ENCODE data around the gene ZNF74.

Gene ZNF74

DNA sequence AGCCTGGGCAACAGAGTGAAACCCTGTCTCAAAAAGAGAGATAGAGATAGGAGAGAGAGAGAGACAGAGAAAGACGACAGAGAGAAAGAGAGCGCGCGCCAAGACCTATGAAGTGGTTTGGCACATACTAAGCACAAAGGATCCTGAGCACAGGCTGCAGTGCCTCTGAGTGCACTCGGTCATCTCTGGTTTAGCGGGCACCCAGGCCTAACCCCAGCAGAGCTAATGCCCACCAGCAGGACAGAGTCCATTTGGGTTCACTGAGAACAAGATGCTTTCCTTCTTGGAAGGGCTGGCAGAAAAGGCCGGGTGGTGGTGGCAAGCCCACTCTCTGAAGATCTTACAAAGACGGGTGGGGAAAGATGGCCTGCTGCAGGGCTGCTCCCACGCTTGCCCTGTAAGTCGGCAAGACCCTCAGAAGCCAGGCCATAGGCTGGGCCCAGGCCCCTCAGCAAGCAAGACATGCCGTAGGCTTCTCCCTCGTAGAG lies 40.4 kb downstream of the ZNF74 start:
- DNase-seq, result no peak

GRCh38 chr22:20434773-20435172 lies 40.8 kb downstream of the ZNF74 start:
- DNase-seq, result no peak

GRCh38 chr22:20435436-20436306 lies 41.7 kb downstream of the ZNF74 start:
- DNase-seq, result no peak

DNA sequence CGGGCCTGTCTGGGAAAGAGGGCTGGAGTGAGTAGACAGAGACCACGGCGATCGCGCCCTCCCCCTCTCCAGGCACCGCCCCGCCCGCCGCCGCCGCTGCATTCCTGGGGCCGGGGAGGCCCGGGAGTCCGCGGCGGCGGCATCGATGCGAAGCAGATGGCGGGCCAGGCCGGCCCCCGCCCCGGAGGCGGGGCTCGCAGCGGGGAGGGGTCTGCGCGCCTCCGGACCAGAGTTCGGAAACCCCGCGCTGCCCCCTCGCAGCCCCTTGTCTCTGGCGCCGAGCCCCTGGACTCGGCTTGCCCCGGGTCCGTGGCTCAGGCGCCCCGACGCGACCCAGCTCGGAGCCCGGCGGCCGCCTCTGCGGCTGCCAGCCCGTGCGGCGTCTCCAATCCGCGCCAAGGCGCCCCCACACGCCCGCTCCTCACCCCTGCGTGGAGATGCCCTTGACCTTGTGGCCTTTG lies 42.4 kb downstream of the ZNF74 start:
- DNase-seq, result peak; percentile 83

DNA sequence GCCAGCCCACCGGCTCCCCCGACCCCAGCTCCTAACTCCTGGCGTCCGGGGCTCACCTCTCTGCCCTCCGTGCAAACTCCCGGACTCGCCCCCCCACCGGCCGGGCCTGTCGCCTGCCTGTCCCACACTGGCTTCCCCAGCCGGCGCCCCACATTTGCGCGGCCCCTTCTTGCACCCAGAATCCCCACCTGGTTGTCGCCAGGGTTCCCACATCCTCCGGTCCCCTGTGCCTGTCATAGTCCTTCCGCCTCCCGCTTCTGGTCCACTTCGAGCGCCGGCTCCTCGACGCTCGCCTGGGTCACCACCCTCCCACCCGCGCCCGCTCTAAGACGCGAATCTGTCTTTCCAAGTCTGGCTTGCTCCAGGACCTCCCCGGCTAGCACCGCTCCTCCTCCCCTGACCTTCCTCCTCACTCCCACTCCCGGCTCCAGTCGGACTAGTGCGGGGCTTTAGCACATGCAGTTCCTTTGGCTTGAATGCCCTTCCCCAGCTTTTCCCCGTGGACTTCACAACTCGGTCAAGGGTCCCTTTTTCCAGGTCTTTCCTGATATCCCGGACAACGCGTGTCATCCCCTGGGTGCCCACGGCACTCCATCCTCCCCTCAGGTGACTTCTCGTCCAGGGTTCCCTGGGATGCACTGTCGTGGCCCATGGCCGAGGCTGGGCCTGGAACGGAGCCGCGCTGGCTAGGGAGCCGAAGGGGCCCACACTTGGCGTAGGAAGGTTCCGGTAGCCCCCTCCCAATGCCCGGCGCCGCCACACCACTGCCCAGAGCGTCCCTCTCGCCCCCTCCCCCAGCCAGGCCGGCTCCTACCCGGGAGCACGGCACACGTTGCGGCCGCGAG lies 43.0 kb downstream of the ZNF74 start:
- DNase-seq, result peak; percentile 69

- DNase-seq, result peak; percentile 91
These were observed 43.9 kb downstream of the ZNF74 start, which contains the start of gene SCARF2 for GRCh38 chr22:20437613-20438426. Gene SCARF2, minus strand, starts transcription at chr22:20437825. Its CDS starts 71 bp downstream, at chr22:20437754.

DNA sequence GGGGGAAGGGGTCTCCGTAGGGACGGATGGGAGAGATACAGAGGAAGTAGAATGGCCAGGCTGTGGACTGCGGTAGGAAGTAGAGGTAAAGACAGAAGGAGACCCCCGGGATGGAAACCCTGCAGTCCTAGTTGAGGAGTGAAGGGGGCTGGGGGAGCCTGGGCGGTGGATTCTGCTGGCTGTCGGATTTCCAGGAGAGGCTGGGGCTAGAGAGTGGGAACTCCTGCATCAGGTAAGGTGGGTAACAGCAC lies 44.4 kb downstream of the ZNF74 start:
- DNase-seq, result no peak

DNA sequence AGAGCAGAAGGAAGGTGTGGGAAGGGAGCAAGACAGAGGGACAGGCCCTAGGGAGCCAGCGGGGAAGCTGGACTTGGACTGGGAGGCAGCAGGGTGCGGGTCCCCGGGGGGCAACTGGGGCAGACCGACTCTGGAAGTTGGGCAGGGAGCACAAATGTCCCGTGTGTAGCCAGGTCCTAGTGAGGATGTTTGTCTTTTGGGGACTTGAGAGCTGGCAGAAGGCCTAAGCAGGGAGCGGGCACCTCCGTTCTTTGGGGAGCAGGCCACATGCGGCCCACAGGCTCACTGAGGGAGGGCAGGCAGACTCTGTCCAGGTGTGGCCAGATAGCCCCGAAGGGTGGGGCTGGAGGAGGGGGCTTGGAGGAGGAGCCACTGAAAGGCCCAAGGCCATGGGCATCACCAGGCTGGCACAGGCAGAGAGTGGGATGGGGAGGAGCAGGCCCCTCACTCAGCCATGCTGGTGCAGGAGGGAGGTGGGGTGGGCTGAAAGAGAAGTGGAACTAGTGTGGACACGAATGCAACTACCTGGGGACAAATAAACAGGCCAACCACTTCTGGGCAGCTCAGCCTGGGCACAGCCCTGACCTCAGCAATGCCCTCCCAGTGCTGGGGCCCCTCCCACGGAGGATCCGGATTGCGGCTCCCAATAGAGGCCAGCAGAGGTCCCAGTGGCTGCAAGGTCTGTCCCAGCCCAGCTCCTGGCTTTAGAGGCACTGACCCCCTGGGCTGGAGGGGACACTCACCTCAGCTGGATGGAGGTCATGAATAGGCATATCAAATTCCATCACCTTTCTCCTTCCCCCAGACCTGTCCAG lies 44.9 kb downstream of the ZNF74 start:
- no peak for DNase-seq

DNA sequence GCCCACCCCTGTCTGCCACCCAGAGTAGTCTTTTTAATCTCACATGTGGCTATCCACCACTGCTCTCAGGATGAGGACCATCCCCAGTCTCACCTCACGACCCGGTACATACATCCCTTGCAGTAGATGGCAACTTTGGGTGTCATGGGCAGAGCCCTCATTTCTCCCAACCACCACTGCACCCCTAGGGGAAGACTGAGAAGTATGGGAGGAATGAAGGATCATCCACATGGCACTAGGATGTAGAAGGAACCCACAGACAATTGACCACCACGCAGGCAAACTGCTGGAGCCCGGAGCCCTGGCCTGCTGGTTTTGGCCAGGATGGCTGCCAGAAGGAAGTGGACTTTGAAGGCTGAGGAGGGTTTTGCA lies 45.6 kb downstream of the ZNF74 start:
- DNase-seq, result no peak

DNA sequence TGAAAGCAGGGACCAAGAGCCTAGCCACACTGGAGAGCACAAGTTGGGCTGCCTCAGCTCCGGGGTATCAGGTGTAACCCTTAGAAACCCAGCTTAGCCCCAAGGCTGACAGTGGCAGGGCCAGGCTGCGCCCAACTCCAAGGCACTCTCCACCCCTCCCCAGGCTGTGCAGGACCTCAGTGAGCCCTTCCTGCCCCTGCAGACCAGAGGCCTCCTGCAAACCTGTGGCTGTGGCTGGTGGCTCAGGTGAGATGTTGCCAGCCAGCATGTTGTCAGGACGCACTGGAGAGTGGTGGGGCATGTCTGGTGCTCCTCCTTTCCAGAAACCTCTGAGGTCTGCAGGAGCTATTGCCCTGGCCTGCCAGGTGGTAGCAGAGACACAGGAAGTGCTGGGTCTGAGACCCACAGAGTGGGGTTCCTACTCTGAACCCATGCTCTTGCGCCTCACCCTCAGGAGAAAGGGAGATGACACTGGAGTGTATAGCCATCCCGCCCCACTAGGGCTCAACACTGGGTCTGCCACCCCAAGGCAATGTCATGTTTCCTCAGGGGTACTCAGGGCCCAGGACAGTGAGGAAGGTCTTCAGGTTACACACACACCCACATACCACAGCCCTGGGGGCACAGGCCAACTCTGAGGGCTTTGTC lies 46.1 kb downstream of the ZNF74 start:
- DNase-seq, result no peak

DNA sequence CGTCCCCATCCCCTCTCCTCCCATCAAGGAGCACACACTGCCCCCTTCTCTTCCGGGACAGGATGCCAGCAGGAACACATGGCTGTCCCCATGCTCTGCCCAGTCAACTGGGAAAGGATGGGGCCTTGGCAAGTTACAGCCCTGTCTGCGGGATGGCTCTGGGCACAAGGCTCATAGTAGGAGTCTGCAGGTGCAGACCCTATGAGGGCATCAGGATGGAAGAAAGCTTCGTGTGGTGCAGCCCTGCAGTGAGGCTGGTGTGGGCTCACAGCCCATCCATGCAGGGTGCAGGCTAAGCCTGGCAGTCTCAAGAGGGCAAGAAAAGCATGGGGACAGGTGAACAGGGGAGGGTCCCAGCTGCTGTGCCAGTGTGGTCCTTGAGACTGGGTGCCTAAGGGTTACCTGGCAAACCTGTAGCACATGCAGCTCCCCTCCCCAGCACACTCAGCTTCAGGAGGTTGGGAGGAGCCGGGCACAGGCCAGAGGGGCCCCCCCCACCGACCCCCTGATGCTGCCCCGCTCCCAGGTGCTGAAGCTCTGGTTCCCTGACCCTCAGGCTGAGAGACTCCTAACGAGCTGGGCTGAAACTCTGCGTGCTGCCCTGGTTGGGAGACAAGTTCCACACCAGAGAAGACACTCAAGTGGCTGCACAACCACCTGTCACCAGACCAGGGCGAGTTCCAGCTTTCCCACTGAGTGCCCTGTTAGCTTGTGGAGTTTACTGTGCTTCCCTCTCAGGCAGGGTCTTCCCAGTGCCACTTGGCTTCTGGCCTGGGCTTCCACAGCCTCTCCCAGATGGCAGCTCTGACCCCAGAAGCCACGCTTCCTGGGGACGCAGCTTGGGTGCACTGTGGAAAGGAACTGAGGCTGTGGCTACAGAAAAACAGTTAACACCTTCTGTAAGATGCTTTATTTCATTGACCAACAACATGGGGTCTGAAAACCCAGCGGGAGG lies 47.0 kb downstream of the ZNF74 start:
- DNase-seq, result no peak

- no peak for DNase-seq
These were observed 47.9 kb downstream of the ZNF74 start for GRCh38 chr22:20441631-20442484.

GRCh38 chr22:20442485-20443284 lies 48.7 kb downstream of the ZNF74 start:
- no peak for DNase-seq

GRCh38 chr22:20444325-20444724 lies 50.4 kb downstream of the ZNF74 start:
- no peak for DNase-seq

- no peak for DNase-seq
These were observed 52.5 kb downstream of the ZNF74 start for GRCh38 chr22:20446383-20446970.

GRCh38 chr22:20448630-20449029 lies 54.7 kb downstream of the ZNF74 start:
- DNase-seq, result no peak

DNA sequence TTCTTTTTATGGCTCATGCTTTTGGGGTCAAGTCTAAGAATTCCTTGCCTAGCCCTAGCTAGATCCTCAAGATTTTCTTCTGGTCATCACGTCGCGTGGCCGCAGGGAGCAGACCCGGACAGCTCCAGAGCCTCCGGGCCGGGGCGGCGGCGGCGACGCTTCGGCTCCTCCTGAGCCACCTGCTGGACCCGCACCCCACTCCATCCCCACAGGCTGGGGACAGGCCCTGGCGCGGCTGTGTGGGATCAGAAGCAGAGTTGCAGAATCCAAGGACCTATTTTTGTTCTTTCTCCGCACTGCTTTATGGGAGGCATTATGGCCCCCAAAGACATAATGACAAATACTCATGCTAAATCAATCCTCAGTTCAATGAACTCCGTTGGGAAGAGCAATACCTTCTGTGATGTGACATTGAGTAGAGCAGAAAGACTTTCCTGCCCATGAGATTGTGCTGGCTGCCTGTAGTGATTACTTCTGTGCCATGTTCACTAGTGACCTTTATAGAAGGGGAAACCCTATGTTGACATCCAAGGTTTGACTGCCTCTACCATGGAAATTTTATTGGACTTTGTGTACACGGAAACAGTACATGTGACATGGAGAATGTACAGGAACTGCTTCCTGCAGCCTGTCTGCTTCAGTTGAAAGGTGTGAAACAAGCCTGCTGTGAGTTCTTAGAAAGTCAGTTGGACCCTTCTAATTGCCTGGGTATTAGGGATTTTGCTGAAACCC lies 56.0 kb downstream of the ZNF74 start:
- no peak for DNase-seq
